ENCODE measurements around the gene NCOA5. TPM values are rescaled to one million over a fixed set of nuclear protein-coding genes. Genes with fewer than 3 reads are reported as not detected.
"Not testable (repeated sequence)": the region's sequence is repeated elsewhere in the genome, so short reads cannot be mapped to it uniquely, and the experiment has no call there.

NCOA5 gene
- polyA plus RNA-seq, 1 donor from 2014 or later, result 30.1 TPM

DNA sequence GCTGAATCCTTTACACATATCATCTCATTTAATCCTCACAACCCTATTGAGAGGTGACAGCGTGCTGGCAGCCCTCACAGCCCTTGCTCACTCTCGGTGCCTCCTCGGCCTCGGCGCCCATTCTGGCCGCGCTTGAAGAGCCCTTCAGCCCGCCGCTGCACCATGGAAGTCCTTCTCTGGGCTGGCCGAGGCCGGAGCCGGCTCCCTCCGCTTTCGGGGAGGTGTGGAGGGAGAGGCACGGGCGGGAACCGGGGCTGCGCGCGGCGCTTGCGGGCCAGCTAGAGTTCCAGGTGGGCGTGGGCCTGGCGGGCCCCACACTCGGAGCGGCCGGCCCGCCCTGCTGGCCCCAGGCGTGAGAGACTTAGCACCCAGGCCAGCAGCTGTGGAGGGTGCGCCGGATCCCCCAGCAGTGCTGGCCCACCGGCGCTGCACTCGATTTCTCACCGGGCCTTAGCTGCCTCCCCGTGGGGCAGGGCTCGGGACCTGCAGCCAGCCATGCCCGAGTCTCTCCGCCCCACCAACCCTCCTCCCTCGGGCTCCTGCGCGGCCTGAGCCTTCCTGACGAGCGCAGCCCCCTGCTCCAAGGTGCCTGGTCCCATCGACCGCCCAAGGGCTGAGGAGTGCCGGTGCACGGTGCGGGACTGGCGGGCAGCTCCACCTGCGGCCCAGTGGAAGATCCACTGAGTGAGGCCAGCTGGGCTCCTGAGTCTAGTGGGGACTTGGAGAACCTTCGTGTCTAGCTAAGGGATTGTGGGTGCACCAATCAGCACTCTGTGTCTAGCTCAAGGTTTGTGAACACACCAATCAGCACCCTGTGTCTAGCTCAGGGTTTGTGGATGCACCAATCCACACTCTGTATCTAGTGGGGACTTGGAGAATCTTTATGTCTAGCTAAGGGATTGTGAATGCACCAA, 2.1 kb upstream of the NCOA5 start:
- not testable (repeated sequence) for H3K27me3 Mint-ChIP-seq, H3K9me3 Mint-ChIP-seq, H3K27ac Mint-ChIP-seq, H3K36me3 Mint-ChIP-seq
- Mint-ChIP-seq H3K4me3 (peak overlapping the region in 1 of 4 donors; percentile 45), H3K4me1 (peaks cover 17 to 32% (median 25%) of the 10 kb centered on the region in 3 donors)

DNA sequence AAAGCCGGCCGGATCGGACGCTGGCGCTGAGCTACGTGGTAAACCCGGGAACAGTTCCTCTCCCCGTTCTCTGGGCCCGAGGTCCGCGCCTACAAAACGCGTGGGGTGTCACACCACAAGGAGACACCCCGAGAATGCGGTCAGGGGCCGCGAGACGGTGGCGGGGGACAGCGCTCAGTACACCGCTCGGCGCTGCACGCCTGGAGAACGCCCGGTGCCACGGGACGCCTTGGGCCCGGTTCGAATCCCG, 670 bp downstream of the NCOA5 start:
- Mint-ChIP-seq H3K4me3 (peak overlapping the region; percentile 86 to 97 (median 91)), H3K27ac (peak overlapping the region; percentile 83 to 97 (median 93)), H3K36me3 (peaks cover 2% of the 10 kb centered on the region), H3K27me3 (no peaks in the 10 kb centered on the region), H3K4me1 (peaks cover 42 to 56% (median 50%) of the 10 kb centered on the region in 3 donors), H3K9me3 (no peaks in the 10 kb centered on the region)

DNA sequence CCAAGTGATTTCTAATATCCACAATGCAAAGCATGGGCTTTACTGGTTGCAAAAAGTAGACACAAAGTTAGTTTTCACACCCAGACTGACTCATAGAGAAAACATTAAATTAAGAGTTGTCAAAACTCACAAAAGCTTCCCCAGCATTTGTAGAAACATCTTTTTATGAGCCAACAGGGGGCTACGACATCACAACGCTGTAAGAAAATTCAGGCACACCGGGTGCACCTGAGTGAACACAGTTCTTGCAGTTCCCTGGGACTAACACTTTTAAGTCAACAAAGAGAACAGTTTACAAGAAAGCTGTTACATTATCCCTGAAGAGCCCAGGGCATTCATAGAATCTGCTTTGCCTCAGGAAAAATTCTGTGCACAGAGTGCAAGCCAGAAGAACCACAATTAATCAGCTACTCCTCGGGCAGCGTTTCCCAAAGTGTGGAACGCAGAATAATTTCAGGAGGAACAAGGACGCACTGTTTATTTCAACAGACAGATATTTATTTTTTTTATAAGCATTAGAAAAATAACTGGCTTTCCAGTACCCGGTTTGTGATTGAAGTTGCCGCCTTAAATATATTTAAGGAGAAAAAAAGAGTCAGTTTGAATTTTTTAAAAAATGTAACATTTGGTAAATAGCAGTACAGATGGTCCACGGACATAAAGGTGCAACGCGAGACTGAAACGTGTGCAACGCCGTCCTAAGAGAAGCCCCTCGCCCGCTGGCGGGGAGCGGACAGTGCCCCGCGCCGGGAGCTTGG, 1.2 kb downstream of the NCOA5 start:
- H3K4me3 Mint-ChIP-seq, result peak overlapping the region; percentile 86 to 97 (median 91)
- peaks cover 42 to 57% (median 54%) of the 10 kb centered on the region in 3 donors for H3K4me1 Mint-ChIP-seq
- H3K27me3 Mint-ChIP-seq, result no peaks in the 10 kb centered on the region
- peaks cover 2% of the 10 kb centered on the region for H3K36me3 Mint-ChIP-seq
- peak overlapping the region; percentile 83 to 97 (median 93) for H3K27ac Mint-ChIP-seq
- H3K9me3 Mint-ChIP-seq, result no peaks in the 10 kb centered on the region

DNA sequence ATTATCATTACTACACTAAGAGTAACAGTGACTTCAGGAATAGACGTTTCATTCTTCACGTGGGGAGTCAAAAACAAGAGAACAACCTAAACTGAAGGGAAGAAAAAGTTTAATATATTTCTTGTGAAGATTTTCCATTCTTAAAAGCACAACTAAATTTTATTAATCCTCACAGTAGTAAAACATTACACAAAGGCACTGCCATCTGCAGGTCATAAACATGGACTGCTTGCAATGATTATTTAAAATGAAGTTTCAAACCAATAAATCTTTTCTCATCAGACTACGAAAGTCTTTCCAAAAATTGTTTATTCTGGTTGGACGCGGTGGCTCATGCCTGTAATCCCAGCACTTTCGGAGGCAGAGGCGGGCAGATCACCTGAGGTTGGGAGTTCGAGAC, 2.6 kb downstream of the NCOA5 start:
- Mint-ChIP-seq H3K4me3 (peak overlapping the region; percentile 49 to 86 (median 52)), H3K36me3 (peaks cover 2% of the 10 kb centered on the region), H3K27ac (peak overlapping the region; percentile 0 to 97 (median 41)), H3K27me3 (no peaks in the 10 kb centered on the region), H3K4me1 (peaks cover 42 to 68% (median 65%) of the 10 kb centered on the region in 3 donors), H3K9me3 (no peaks in the 10 kb centered on the region)

DNA sequence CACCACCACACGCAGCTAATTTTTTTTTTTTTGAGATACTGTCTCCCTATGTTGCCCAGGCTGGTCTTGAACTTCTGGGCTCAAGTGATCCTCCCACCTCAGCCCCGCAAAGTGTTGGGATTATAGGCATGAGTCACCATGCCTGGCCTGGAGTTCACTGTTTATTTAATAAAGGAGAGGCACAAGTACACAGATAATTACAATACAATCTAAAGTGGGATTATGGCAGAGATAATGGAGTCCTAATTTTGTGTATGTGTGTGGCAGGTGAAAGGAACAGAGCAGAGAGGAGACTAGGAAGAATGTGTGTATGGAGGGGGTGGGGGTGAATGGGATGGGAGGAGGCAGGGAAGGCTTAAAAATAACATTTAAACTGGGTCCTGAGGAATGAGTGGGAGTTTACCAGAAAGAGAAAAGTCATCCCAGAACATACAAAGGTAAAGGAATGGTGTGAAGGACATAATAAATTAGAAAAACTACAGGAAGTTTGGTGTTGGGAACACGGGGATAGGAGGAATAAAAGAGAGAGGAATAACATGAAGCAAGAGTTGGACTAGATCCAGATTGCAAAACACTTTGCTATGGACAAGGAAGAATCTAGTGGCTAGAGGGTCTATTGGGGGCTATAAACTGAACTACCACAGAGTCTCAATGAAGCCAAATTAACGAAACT, 4.4 kb downstream of the NCOA5 start:
- Mint-ChIP-seq H3K27ac (peak overlapping the region in 1 of 3 donors; percentile 71), H3K27me3 (no peaks in the 10 kb centered on the region), H3K4me3 (peak overlapping the region in 2 of 4 donors; percentile 33 to 70), H3K4me1 (peaks cover 42 to 68% (median 67%) of the 10 kb centered on the region in 3 donors), H3K9me3 (no peaks in the 10 kb centered on the region), H3K36me3 (no peaks in the 10 kb centered on the region)

DNA sequence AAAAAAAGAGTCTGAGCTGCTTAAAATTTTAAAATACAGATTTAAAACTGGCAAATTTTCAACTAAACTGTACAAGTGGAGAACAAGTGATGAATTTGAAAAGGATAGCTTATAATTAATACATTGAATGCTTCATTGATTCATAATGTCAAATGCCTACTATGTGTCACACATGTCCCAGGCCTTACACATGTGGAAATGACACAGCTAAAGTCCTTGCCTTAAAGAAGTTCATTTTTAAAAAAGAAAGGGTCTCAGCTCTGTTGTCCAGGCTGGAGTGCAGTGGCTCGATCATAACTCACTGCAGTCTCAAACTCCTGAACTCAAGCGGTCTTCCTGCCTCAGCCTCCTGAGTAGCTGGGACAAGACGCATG, 5.0 kb downstream of the NCOA5 start:
- peak overlapping the region in 1 of 4 donors; percentile 33 for H3K4me3 Mint-ChIP-seq
- no peaks in the 10 kb centered on the region for H3K36me3 Mint-ChIP-seq
- no peaks in the 10 kb centered on the region for H3K27me3 Mint-ChIP-seq
- peak overlapping the region in 1 of 3 donors; percentile 71 for H3K27ac Mint-ChIP-seq
- no peaks in the 10 kb centered on the region for H3K9me3 Mint-ChIP-seq
- peaks cover 42 to 67% (median 67%) of the 10 kb centered on the region in 3 donors for H3K4me1 Mint-ChIP-seq

DNA sequence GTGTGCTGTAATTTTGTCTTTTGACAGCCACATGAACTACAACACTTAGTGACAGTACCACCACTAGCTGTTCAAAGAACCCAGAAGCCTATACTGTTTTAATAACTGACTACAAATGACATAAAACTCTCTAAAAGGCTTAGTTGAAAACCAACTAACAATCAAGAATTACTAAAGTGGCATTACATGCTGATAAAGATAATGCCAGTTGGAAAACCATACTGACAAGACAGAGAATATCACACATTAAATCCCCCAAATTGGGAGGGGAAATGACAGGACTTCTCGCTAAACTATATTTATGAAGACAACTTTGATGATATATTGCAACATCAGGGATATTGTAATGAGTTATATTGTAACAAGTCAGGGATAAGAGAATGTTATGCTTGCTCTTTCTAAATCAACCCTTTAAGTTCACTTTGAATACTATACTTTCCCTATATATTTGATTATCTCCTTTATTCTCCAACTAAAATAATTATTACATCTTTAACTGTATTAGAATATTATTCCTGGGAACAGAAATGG, 6.2 kb downstream of the NCOA5 start:
- no peaks in the 10 kb centered on the region for H3K9me3 Mint-ChIP-seq
- no peak overlapping the region for H3K27ac Mint-ChIP-seq
- H3K4me1 Mint-ChIP-seq, result peaks cover 42 to 66% (median 65%) of the 10 kb centered on the region in 3 donors
- H3K36me3 Mint-ChIP-seq, result no peaks in the 10 kb centered on the region
- H3K4me3 Mint-ChIP-seq, result no peak overlapping the region
- H3K27me3 Mint-ChIP-seq, result no peaks in the 10 kb centered on the region

DNA sequence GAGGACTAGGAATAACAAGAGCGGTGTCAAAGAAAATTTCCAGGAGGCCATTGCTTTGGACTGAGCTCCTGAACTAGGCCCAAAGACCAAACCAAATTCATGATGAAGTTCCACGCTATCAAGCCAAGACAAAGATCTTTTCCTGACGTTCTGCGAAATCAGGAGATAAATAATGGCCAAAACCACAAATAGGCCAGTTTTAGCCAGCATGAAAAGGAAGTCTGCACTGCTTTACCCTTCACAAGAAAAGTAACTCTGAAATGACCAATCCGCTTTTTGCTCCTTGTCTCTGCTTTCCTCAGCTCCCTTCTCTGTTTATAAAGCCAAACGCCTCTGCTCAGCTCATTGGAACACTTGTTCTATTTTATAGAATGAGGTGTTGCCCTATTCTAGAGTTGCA, 6.7 kb downstream of the NCOA5 start:
- peaks cover 41 to 63% (median 60%) of the 10 kb centered on the region in 3 donors for H3K4me1 Mint-ChIP-seq
- H3K4me3 Mint-ChIP-seq, result no peak overlapping the region
- H3K36me3 Mint-ChIP-seq, result no peaks in the 10 kb centered on the region
- no peaks in the 10 kb centered on the region for H3K9me3 Mint-ChIP-seq
- H3K27ac Mint-ChIP-seq, result no peak overlapping the region
- no peaks in the 10 kb centered on the region for H3K27me3 Mint-ChIP-seq

DNA sequence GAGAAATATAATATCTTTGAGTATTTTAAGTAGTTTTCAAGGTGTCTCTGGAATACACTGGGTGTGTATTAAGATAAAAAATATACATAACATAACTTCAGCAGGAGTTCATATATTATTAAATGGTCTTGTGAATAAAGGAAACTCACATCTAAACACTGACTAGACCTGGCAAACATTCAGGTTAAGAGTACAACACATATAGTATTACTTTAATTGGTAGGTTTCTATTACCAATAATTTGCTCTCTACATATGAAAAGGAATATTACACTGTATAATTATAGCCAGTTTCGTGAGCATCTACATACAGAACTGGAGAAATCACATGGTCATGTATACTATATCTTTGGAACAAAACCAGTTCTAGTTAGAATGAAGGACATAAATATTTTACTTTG, 8.7 kb downstream of the NCOA5 start:
- no peaks in the 10 kb centered on the region for H3K36me3 Mint-ChIP-seq
- no peaks in the 10 kb centered on the region for H3K27me3 Mint-ChIP-seq
- H3K4me3 Mint-ChIP-seq, result no peak overlapping the region
- no peaks in the 10 kb centered on the region for H3K9me3 Mint-ChIP-seq
- no peak overlapping the region for H3K27ac Mint-ChIP-seq
- peaks cover 24 to 46% (median 42%) of the 10 kb centered on the region in 3 donors for H3K4me1 Mint-ChIP-seq

DNA sequence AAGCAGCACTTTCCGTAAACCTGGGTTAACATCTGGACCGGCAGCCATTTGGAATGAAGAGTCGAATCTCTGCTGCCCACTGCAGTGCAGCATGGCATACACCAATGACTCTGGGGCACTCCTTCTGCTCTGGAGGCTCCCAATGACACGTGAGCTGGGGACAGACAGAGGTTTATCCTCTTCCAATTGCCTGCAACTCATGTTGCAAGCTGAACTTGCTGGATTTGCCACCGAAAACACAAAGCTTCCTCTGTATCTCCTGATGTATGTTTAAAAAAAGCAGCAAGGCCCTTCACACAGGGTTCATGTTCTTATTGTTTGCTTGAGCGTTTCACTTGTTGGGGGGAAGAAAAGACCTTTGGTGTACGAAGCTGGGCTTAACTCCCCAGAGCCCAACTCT, 10.8 kb downstream of the NCOA5 start:
- Mint-ChIP-seq H3K9me3 (no peaks in the 10 kb centered on the region), H3K27me3 (no peaks in the 10 kb centered on the region), H3K4me3 (no peak overlapping the region), H3K27ac (no peak overlapping the region), H3K4me1 (peaks cover 7 to 29% (median 27%) of the 10 kb centered on the region in 3 donors), H3K36me3 (peaks cover 4% of the 10 kb centered on the region)

DNA sequence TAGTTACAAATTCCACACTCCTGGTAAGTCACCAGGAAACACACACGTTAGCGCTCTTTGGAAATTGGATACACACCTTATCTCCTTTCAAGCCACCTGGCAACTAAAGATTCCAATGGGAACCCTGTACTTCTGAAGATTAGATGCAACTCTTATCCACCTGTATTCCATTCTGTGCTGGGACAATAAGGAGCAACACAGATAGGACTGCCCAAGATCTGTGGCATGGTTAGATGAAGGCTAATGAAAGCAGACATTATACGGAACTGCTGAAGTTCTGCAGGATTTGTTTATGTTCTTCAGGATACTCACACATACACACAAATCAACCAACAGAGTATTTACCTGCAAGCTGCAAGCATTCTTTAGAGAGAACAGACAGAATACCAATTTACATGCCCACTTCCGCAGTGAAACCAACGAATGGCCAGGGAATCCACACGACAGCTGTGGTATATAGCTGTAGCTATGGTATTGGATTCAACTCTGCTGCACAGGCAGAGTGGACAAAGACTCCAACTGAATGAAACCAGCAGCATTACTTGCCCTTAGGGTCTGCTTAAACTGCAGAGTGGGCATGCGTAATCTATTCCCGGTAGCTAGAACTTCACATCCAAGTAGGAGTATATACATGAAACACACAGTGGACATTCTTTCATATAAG, 12.0 kb downstream of the NCOA5 start:
- Mint-ChIP-seq H3K36me3 (peaks cover 4% of the 10 kb centered on the region), H3K9me3 (no peaks in the 10 kb centered on the region), H3K27ac (peak overlapping the region in 1 of 3 donors; percentile 40), H3K4me3 (no peak overlapping the region), H3K27me3 (no peaks in the 10 kb centered on the region), H3K4me1 (peaks cover 7 to 20% (median 18%) of the 10 kb centered on the region in 3 donors)

DNA sequence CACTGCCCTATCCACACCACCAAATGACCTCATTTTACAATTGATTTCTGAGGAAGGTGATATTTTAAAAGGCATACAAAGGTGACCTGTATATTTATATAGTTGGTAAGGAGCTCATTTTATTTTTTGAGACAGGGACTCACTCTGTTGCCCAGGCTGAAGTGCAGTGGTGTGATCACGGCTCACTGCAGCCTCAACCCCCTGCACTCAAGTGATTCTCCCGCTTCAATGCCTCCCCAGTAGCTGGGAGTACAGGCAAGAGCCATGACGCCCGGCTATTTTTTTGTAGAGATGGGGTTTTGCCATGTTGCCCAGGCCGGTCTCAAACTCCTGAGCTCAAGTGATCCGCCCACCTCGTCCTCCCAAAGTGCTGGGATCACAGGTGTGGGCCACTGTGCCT, 13.0 kb downstream of the NCOA5 start:
- no peak overlapping the region for H3K27ac Mint-ChIP-seq
- peaks cover 4% of the 10 kb centered on the region for H3K36me3 Mint-ChIP-seq
- no peaks in the 10 kb centered on the region for H3K27me3 Mint-ChIP-seq
- no peak overlapping the region for H3K4me3 Mint-ChIP-seq
- peaks cover 7 to 13% (median 9%) of the 10 kb centered on the region in 3 donors for H3K4me1 Mint-ChIP-seq
- no peaks in the 10 kb centered on the region for H3K9me3 Mint-ChIP-seq

DNA sequence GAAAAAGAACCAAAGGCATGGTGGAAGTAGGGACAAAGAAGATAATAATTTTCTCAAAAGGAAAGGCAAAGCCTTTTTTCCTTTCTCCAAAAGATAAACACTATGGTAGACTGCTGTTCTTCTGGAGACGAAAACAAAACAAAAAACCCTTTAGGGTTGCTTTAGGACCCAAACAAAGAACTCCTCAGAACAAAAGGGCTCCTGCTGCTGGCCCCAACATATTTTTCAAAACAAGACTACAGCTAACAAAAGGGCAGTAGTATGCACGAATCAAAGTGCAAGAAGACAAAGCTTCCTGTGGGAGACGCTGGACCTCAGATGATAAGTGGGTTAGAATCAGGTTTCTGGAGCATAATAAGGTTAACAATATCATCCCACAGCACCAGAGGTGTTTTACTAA, 15.8 kb downstream of the NCOA5 start:
- Mint-ChIP-seq H3K36me3 (peaks cover 6% of the 10 kb centered on the region), H3K27me3 (no peaks in the 10 kb centered on the region), H3K27ac (no peak overlapping the region), H3K4me1 (peaks cover 0 to 6% (median 2%) of the 10 kb centered on the region in 3 donors), H3K4me3 (no peak overlapping the region), H3K9me3 (no peaks in the 10 kb centered on the region)

DNA sequence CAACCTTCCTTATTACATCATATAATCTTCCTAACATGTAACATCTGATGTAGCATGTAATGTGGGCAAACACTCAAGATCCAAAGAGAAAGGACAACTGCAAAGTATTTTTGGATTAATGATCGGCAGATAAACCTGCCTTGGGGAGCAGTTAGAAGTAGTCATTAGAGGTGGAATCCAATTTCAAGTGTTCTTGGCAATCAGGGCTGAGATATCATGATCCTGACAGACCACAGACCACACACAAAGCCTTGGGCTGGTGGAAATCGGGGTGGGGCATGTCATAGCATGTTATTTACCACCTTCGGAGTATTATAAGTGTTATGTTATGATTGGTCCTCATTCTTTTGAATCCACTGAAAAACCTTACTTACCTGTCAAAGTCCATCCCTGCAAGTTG, 16.3 kb downstream of the NCOA5 start:
- no peaks in the 10 kb centered on the region for H3K9me3 Mint-ChIP-seq
- H3K4me1 Mint-ChIP-seq, result peaks cover 0 to 6% (median 2%) of the 10 kb centered on the region in 3 donors
- no peak overlapping the region for H3K27ac Mint-ChIP-seq
- H3K36me3 Mint-ChIP-seq, result peaks cover 6% of the 10 kb centered on the region
- no peak overlapping the region for H3K4me3 Mint-ChIP-seq
- H3K27me3 Mint-ChIP-seq, result no peaks in the 10 kb centered on the region
